ENCODE data around the gene TLR3. TPM values are rescaled to one million over a fixed set of nuclear protein-coding genes. Genes with fewer than 3 reads are reported as not detected.

The TLR3 gene
- total RNA-seq, 1 donor from 2014 or later = 1.9 TPM

DNA sequence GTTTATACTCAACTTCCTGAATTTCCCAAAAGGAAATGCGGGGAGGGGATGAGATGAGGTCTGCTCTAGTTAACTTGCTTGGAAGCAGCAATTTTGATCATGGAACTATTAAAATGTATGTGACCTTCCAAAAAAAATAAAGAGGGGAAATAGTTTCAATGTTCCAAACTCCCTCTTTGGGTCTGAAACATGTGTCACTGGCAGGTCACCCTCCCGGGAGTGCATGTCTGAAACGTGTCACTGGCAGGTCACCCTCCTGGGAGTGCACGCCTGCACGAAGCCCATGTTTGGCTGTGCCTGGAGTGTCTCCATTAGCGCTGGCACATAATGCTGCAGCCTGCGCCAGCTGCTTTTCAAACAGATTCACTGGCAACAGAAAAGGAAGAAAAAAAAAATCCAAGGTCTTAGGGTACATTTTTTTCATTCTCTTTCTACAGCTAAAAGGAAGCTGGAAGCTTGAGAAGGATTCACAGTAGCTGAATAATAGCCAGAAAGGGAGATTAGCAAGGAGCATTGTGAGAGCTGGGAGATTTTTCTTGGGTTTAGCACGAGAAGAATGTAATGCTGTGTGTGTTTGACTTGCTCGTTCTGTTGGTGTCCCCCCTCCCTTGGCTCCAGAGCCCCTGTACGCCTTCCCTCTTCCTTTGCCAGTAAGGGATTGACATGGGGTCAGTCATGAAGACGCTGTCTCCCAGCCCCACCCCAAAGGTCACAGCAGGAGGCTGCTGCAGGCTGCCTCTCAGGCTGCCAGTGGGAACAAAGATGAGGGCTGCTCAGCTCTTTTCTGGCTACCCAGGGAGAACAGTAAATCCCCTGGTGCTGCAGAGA lies 39.2 kb upstream of the TLR3 start:
- Histone ChIP-seq H3K4me2 (ENCODE audit: low read length) (peak overlapping the region; percentile 80), H3K27me3 (ENCODE audit: insufficient read depth, low read length) (no peaks in the 10 kb centered on the region), H3K9me3 (ENCODE audit: insufficient read depth, low read depth, low read length) (peaks cover 10% of the 10 kb centered on the region), H3K36me3 (ENCODE audit: insufficient read depth, low read length) (no peaks in the 10 kb centered on the region), H3K4me3 (ENCODE audit: insufficient read depth, low read depth, low read length) (peak overlapping the region; percentile 19), H2AFZ (ENCODE audit: low read depth, low read length) (peak overlapping the region; percentile 61), H3K27ac (ENCODE audit: low read depth, low read length) (peak overlapping the region; percentile 40), H3K4me1 (ENCODE audit: insufficient read depth, low read length) (peaks cover 19% of the 10 kb centered on the region), H3K9ac (ENCODE audit: low read length) (peak overlapping the region; percentile 51), H3K79me2 (ENCODE audit: insufficient read depth, low read length) (no peaks in the 10 kb centered on the region), H4K20me1 (ENCODE audit: insufficient read depth, low read length) (no peaks in the 10 kb centered on the region)
- H3K36me3 Mint-ChIP-seq (ENCODE audit: low read depth, unreplicated experiment) = peaks cover 6% of the 10 kb centered on the region
- DNase-seq (ENCODE audit: low read depth) = peak; percentile 69
- peaks cover 5% of the 10 kb centered on the region for H3K9me3 Mint-ChIP-seq (ENCODE audit: unreplicated experiment)
- H3K4me3 Mint-ChIP-seq (ENCODE audit: unreplicated experiment) = peak overlapping the region; percentile 57
- peaks cover 14% of the 10 kb centered on the region for H3K4me1 Mint-ChIP-seq (ENCODE audit: low read depth, unreplicated experiment)
- H3K27me3 Mint-ChIP-seq (ENCODE audit: low read depth, unreplicated experiment) = peaks cover 4% of the 10 kb centered on the region
- FAIRE-seq = no peak
- no peak for TF ChIP-seq EZH2 (IDR thresholded peaks at IDR 0.05; ENCODE audit: insufficient read depth, low read length)
- TF ChIP-seq, protein P1, sequence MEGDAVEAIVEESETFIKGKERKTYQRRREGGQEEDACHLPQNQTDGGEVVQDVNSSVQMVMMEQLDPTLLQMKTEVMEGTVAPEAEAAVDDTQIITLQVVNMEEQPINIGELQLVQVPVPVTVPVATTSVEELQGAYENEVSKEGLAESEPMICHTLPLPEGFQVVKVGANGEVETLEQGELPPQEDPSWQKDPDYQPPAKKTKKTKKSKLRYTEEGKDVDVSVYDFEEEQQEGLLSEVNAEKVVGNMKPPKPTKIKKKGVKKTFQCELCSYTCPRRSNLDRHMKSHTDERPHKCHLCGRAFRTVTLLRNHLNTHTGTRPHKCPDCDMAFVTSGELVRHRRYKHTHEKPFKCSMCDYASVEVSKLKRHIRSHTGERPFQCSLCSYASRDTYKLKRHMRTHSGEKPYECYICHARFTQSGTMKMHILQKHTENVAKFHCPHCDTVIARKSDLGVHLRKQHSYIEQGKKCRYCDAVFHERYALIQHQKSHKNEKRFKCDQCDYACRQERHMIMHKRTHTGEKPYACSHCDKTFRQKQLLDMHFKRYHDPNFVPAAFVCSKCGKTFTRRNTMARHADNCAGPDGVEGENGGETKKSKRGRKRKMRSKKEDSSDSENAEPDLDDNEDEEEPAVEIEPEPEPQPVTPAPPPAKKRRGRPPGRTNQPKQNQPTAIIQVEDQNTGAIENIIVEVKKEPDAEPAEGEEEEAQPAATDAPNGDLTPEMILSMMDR (IDR thresholded peaks at IDR 0.05; ENCODE audit: insufficient read depth, low read depth, low read length) = no peak
- peak overlapping the region; percentile 75 for H3K27ac Mint-ChIP-seq (ENCODE audit: unreplicated experiment)

GRCh38 chr4:186030399-186030775 lies 38.6 kb upstream of the TLR3 start:
- H3K27ac ChIP-seq (ENCODE audit: low read depth, low read length) = peak overlapping the region; percentile 40
- no peaks in the 10 kb centered on the region for H4K20me1 ChIP-seq (ENCODE audit: insufficient read depth, low read length)
- H3K4me3 Mint-ChIP-seq (ENCODE audit: unreplicated experiment) = peak overlapping the region; percentile 57
- H3K9me3 Mint-ChIP-seq (ENCODE audit: unreplicated experiment) = peaks cover 10% of the 10 kb centered on the region
- H2AFZ ChIP-seq (ENCODE audit: low read depth, low read length) = peak overlapping the region; percentile 61
- H3K9me3 ChIP-seq (ENCODE audit: insufficient read depth, low read depth, low read length) = peaks cover 15% of the 10 kb centered on the region
- peak overlapping the region; percentile 51 for H3K9ac ChIP-seq (ENCODE audit: low read length)
- H3K27ac Mint-ChIP-seq (ENCODE audit: unreplicated experiment) = peak overlapping the region; percentile 75
- H3K79me2 ChIP-seq (ENCODE audit: insufficient read depth, low read length) = no peaks in the 10 kb centered on the region
- H3K36me3 Mint-ChIP-seq (ENCODE audit: low read depth, unreplicated experiment) = peaks cover 6% of the 10 kb centered on the region
- H3K4me2 ChIP-seq (ENCODE audit: low read length) = peak overlapping the region; percentile 80
- H3K4me1 Mint-ChIP-seq (ENCODE audit: low read depth, unreplicated experiment) = peaks cover 14% of the 10 kb centered on the region
- H3K27me3 ChIP-seq (ENCODE audit: insufficient read depth, low read length) = no peaks in the 10 kb centered on the region
- DNase-seq (ENCODE audit: low read depth) (no peak), FAIRE-seq (no peak)
- H3K4me1 ChIP-seq (ENCODE audit: insufficient read depth, low read length) = peaks cover 19% of the 10 kb centered on the region
- TF ChIP-seq, protein P1 (IDR thresholded peaks at IDR 0.05; ENCODE audit: insufficient read depth, low read depth, low read length) = no peak
- TF ChIP-seq EZH2 (IDR thresholded peaks at IDR 0.05; ENCODE audit: insufficient read depth, low read length) = no peak
- H3K27me3 Mint-ChIP-seq (ENCODE audit: low read depth, unreplicated experiment) = peaks cover 4% of the 10 kb centered on the region
- H3K36me3 ChIP-seq (ENCODE audit: insufficient read depth, low read length) = no peaks in the 10 kb centered on the region
- peak overlapping the region; percentile 19 for H3K4me3 ChIP-seq (ENCODE audit: insufficient read depth, low read depth, low read length)

DNA sequence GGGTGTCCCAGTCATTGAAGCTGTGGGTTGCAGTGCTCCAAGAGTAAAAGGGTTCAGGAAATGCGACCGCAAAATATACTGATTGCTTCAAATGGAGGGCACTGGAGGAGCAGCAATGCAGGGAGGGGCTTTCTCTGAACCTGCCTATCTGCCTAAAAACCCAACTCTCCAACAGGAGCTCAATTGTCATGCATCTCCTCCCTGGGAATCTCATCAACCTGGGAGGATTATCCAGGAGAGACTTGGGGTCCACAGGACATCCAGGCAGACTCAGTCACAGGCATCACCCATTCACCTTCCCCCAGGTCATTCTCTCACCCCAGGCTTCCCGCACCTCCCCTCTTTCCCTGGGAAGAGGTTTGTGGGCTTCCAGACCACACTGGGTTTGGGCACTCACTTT lies 38.2 kb upstream of the TLR3 start:
- Mint-ChIP-seq H3K9me3 (ENCODE audit: unreplicated experiment) (peaks cover 10% of the 10 kb centered on the region), H3K4me3 (ENCODE audit: unreplicated experiment) (no peak overlapping the region), H3K36me3 (ENCODE audit: low read depth, unreplicated experiment) (peaks cover 6% of the 10 kb centered on the region), H3K4me1 (ENCODE audit: low read depth, unreplicated experiment) (peaks cover 14% of the 10 kb centered on the region), H3K27me3 (ENCODE audit: low read depth, unreplicated experiment) (peaks cover 4% of the 10 kb centered on the region), H3K27ac (ENCODE audit: unreplicated experiment) (no peak overlapping the region)
- Histone ChIP-seq H3K4me1 (ENCODE audit: insufficient read depth, low read length) (peaks cover 19% of the 10 kb centered on the region), H3K4me2 (ENCODE audit: low read length) (peak overlapping the region; percentile 80), H4K20me1 (ENCODE audit: insufficient read depth, low read length) (no peaks in the 10 kb centered on the region), H3K79me2 (ENCODE audit: insufficient read depth, low read length) (no peaks in the 10 kb centered on the region), H3K36me3 (ENCODE audit: insufficient read depth, low read length) (no peaks in the 10 kb centered on the region), H3K27ac (ENCODE audit: low read depth, low read length) (no peak overlapping the region), H3K27me3 (ENCODE audit: insufficient read depth, low read length) (no peaks in the 10 kb centered on the region), H3K9ac (ENCODE audit: low read length) (peak overlapping the region; percentile 51), H3K4me3 (ENCODE audit: insufficient read depth, low read depth, low read length) (no peak overlapping the region), H2AFZ (ENCODE audit: low read depth, low read length) (peak overlapping the region; percentile 61), H3K9me3 (ENCODE audit: insufficient read depth, low read depth, low read length) (peaks cover 15% of the 10 kb centered on the region)
- no peak for FAIRE-seq
- DNase-seq (ENCODE audit: low read depth) = no peak
- TF ChIP-seq, protein P1 (IDR thresholded peaks at IDR 0.05; ENCODE audit: insufficient read depth, low read depth, low read length) = no peak
- TF ChIP-seq EZH2 (IDR thresholded peaks at IDR 0.05; ENCODE audit: insufficient read depth, low read length) = no peak
